ENCODE measurements around the gene IRAK1. TPM values are rescaled to one million over a fixed set of nuclear protein-coding genes. Genes with fewer than 3 reads are reported as not detected.

IRAK1 gene
- total RNA-seq, 1 donor = 99.5 TPM

GRCh38 chrX:154021131-154021611, 1.5 kb upstream of the IRAK1 start:
- peaks cover 3% of the 10 kb centered on the region for H3K27me3 ChIP-seq (ENCODE audit: insufficient read depth, low read length)
- H2AFZ ChIP-seq (ENCODE audit: low read length) = no peak overlapping the region
- peaks cover 35% of the 10 kb centered on the region for H3K79me2 ChIP-seq (ENCODE audit: insufficient read depth, low read length)
- no peaks in the 10 kb centered on the region for H3K9me3 ChIP-seq (ENCODE audit: low read depth, low read length)
- H3K4me2 ChIP-seq (ENCODE audit: insufficient read depth, low read length) = peak overlapping the region; percentile 66
- peaks cover 11% of the 10 kb centered on the region for H3K36me3 ChIP-seq (ENCODE audit: insufficient read depth, low read length)
- peak overlapping the region; percentile 74 for H3K27ac ChIP-seq (ENCODE audit: low read depth, low read length)
- DNase-seq (ENCODE audit: insufficient read length, low spot score, missing footprints) = peak; percentile 96
- no peaks in the 10 kb centered on the region for H4K20me1 ChIP-seq (ENCODE audit: insufficient read depth, low read length)
- H3K4me1 ChIP-seq (ENCODE audit: insufficient read depth, low read length) = peaks cover 16% of the 10 kb centered on the region
- no peak overlapping the region for H3K4me3 ChIP-seq (ENCODE audit: insufficient read depth, low read length)
- TF ChIP-seq CTCF (IDR thresholded peaks at IDR 0.05; ENCODE audit: extremely low read depth, low read depth, low read length) = no peak

GRCh38 chrX:154020536-154021115, 924 bp upstream of the IRAK1 start:
- peaks cover 16% of the 10 kb centered on the region for H3K4me1 ChIP-seq (ENCODE audit: insufficient read depth, low read length)
- H3K27ac ChIP-seq (ENCODE audit: low read depth, low read length) = peak overlapping the region; percentile 74
- H3K4me3 ChIP-seq (ENCODE audit: insufficient read depth, low read length) = peak overlapping the region; percentile 66
- TF ChIP-seq CTCF (IDR thresholded peaks at IDR 0.05; ENCODE audit: extremely low read depth, low read depth, low read length) = no peak
- no peak overlapping the region for H2AFZ ChIP-seq (ENCODE audit: low read length)
- peak; percentile 62 for DNase-seq (ENCODE audit: insufficient read length, low spot score, missing footprints)
- no peaks in the 10 kb centered on the region for H4K20me1 ChIP-seq (ENCODE audit: insufficient read depth, low read length)
- peaks cover 3% of the 10 kb centered on the region for H3K27me3 ChIP-seq (ENCODE audit: insufficient read depth, low read length)
- H3K9me3 ChIP-seq (ENCODE audit: low read depth, low read length) = no peaks in the 10 kb centered on the region
- peaks cover 16% of the 10 kb centered on the region for H3K36me3 ChIP-seq (ENCODE audit: insufficient read depth, low read length)
- peaks cover 41% of the 10 kb centered on the region for H3K79me2 ChIP-seq (ENCODE audit: insufficient read depth, low read length)
- H3K4me2 ChIP-seq (ENCODE audit: insufficient read depth, low read length) = peak overlapping the region; percentile 66

- no peak overlapping the region for H2AFZ ChIP-seq (ENCODE audit: low read length)
- DNase-seq (ENCODE audit: insufficient read length, low spot score, missing footprints) = peak; percentile 89
- H3K4me3 ChIP-seq (ENCODE audit: insufficient read depth, low read length) = peak overlapping the region; percentile 72
- no peaks in the 10 kb centered on the region for H4K20me1 ChIP-seq (ENCODE audit: insufficient read depth, low read length)
- H3K4me1 ChIP-seq (ENCODE audit: insufficient read depth, low read length) = peaks cover 16% of the 10 kb centered on the region
- H3K9me3 ChIP-seq (ENCODE audit: low read depth, low read length) = no peaks in the 10 kb centered on the region
- H3K79me2 ChIP-seq (ENCODE audit: insufficient read depth, low read length) = peaks cover 39% of the 10 kb centered on the region
- peaks cover 20% of the 10 kb centered on the region for H3K36me3 ChIP-seq (ENCODE audit: insufficient read depth, low read length)
- peaks cover under 1% of the 10 kb centered on the region for H3K27me3 ChIP-seq (ENCODE audit: insufficient read depth, low read length)
- H3K27ac ChIP-seq (ENCODE audit: low read depth, low read length) = peak overlapping the region; percentile 69
- H3K4me2 ChIP-seq (ENCODE audit: insufficient read depth, low read length) = peak overlapping the region; percentile 81
- no peak for TF ChIP-seq CTCF (IDR thresholded peaks at IDR 0.05; ENCODE audit: extremely low read depth, low read depth, low read length)
Observed at GRCh38 chrX:154019061-154019621, 561 bp downstream of the IRAK1 start.

GRCh38 chrX:154018518-154019060, 1.1 kb downstream of the IRAK1 start:
- Histone ChIP-seq H3K4me1 (ENCODE audit: insufficient read depth, low read length) (peaks cover 16% of the 10 kb centered on the region), H3K27ac (ENCODE audit: low read depth, low read length) (peak overlapping the region; percentile 69), H3K36me3 (ENCODE audit: insufficient read depth, low read length) (peaks cover 20% of the 10 kb centered on the region), H3K27me3 (ENCODE audit: insufficient read depth, low read length) (no peaks in the 10 kb centered on the region), H4K20me1 (ENCODE audit: insufficient read depth, low read length) (peaks cover 4% of the 10 kb centered on the region), H3K4me3 (ENCODE audit: insufficient read depth, low read length) (peak overlapping the region; percentile 72), H3K79me2 (ENCODE audit: insufficient read depth, low read length) (peaks cover 39% of the 10 kb centered on the region), H3K4me2 (ENCODE audit: insufficient read depth, low read length) (peak overlapping the region; percentile 81), H3K9me3 (ENCODE audit: low read depth, low read length) (no peaks in the 10 kb centered on the region), H2AFZ (ENCODE audit: low read length) (no peak overlapping the region)
- peak; percentile 81 for DNase-seq (ENCODE audit: insufficient read length, low spot score, missing footprints)
- TF ChIP-seq CTCF (IDR thresholded peaks at IDR 0.05; ENCODE audit: extremely low read depth, low read depth, low read length) = no peak
